Measurements from ENCODE around the gene LRRC8B.
"Not testable (repeated sequence)": the region's sequence is repeated elsewhere in the genome, so short reads cannot be mapped to it uniquely, and the experiment has no call there.

Gene LRRC8B
- total RNA-seq = 35.9 to 207 reads per million in 2 experiments

DNA sequence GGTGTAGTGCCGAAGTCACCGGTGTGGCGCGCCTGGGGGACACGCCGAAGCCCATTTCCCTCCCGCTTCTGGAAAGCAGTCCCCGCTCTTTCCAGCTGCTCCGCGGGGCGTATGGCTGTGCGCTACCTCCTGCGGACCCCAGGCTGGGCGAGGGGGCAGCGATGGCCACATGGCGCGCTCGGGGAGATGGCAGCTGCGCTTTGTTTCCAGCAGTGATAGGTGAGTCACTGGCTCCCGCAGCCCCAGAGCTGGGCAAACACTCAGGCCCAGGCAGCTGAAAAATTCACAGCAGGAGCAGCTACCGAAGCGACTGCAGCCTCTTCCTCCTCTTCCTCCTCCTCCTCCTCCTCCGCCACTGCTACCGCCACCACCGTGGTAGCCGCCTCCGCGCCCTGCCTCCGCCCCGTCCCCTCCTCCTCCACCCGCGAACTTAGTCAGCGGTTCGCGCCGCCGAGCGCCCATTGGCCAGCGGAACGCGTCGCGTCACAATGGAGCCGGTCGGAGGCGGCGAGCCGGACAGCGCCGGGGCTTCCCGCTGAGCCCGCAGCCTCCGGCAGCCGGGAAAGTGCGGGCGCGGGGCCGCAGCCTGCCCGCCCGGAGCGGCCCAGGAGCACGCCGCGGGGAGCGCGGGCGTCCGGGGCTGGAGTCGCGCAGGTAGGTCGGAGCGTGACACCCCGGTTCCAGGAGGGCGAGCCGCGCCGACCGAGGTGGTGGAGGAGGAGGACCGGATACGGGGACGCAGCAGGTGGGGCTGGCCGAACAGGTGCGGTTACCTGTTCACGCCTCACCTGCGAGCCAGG, at the start of gene LRRC8B:
LRRC8B (plus strand) TSS at position 461 of the 800 bp plus-strand sequence. CDS start 57,822 bp downstream, outside the sequence.
- peak; percentile 79 for DNase-seq (ENCODE audit: low read depth)

DNA sequence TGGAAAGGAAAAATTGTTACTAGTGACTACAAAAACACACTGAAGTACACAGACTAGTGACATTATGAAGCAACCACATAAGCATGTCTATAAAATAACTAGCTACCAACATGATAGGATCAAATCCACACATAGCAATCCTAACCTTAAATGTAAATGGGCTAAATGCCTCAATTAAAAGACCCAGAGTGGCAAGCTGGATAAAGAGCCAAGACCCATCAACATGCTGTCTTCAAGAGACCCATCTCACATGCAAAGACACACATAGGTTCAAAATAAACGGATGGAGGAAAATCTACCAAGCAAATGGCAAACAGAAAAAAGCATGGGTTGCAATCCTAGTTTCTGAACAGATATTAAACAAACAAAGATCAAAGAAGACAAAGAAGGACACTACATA, 49.4 kb upstream of the LRRC8B start:
- DNase-seq (ENCODE audit: low read depth) = no peak

DNA sequence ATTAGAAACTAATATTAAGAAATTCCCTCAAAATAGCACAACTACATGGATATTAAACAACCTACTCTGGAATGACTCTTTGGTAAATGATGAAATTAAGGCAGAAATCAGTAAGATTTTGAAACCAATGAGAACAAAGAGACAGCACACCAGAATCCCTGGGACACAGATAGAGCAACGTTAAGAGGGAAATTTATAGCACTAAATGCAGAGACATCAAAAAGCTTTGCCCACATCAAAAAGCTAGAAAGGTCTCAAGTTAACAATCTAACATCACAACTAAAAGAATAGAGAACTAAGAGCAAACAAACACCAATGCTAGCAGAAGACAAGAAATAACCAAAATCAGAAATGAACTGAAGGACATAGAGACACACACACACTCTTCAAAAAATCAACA, 48.6 kb upstream of the LRRC8B start:
- no peak for DNase-seq (ENCODE audit: low read depth)

DNA sequence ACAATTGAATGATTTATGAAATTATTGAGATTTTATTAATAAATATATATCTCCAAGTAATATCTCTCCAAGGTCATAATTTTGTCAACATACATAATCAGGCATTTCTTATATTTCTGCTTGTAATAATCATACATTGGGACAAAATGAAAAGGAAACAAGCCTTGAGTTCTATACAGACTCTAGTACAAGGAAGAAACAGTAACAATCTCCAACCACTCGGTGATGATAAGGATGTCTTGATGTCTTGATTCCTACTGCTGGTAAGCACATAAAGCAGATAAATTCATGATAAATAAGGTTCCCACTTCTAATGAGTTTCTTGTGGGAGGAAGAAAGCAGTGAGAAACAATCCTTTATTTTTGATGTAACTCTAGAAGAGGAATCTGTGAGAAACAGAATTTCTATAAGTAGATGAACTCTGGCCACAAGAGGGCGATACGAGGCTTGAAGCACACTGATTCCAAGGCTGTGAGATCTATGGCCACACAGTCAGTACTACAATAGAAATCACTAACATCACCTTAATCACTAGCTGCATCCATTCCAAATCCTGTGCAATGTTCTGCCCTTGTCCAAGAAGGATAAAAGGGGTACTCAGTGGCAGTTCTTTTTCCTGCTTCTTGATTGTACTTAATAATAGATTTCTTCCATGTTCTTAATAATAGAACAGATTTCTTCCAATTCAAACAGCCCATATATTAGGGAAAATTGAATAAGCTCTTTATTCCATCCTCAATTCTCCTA, 41.4 kb upstream of the LRRC8B start:
- DNase-seq (ENCODE audit: low read depth) = peak; percentile 65

DNA sequence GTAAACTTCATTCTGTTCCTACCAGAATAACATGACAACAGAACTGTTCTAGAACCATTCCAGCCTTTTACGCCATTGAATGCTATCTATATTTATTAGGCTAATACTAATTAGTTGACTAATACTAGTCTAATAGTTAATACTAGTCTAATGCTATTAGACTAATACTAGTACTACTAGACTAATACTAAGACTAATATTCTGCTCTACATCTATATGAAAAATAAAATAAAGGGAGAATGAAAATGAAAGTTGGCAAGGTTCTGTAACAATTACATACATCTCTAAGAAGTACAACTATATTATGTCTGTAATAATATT, 40.9 kb upstream of the LRRC8B start:
- DNase-seq (ENCODE audit: low read depth) = no peak

DNA sequence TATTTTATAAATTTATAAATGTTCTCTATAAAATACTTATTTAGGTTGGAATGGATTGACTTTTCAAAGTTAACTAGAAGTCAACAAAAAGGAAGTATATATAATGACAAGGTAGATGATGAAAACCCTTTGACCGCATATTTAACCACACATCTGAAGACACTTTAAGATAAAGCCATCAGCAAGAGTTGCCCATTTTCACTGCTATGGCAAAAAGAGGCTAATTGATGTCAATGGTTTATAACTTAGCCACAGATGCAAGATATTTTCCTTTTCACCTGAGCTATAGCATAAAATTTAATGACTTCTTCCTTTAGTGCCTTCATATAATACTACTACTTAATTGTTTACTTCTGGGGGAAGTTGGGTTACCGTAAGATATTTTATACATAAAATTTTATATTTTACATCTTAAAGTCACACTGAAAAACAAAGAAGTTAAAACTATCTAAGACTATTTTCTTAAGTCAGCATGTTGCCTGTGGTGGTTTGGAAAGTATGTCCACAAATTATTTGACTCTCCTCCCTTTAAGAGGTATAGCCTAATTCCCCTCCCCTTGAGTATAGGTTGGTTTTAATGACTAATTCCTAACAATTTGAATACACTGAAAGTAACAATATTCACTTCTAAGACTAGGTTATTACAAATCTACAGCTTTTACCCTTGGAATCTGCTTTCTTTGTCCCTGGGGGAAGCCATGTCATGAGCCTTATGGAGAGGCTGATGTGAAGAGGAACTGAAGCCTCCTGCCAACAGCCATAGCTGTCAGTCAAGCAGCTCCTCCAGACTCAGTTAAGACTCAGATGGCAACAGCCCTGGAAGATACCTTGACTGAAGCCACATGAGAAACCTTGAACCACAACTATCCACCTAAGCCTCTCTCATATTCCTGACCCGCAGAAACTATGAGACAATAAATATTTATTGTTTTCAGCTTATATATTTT, 40.3 kb upstream of the LRRC8B start:
- no peak for DNase-seq (ENCODE audit: low read depth)

DNA sequence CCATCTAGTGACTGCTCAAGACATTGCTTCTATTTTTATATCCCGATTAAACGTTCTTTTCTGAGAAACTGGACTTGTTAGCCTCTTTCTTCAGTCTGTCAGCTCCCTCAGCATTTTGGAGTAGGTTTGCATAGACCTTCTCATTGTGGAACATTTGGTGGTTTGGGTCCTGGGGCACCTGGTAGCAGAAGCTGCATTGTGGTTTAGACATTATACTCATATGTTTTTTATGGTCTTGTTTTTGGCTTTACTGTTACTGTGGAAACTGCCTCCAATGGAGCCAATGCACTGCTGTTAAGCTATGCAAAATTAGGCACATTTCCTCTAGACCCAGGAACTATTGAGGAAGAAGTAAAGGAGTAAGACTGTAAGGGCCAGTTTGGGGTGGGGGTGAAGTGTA, 36.7 kb upstream of the LRRC8B start:
- DNase-seq (ENCODE audit: low read depth) = no peak

DNA sequence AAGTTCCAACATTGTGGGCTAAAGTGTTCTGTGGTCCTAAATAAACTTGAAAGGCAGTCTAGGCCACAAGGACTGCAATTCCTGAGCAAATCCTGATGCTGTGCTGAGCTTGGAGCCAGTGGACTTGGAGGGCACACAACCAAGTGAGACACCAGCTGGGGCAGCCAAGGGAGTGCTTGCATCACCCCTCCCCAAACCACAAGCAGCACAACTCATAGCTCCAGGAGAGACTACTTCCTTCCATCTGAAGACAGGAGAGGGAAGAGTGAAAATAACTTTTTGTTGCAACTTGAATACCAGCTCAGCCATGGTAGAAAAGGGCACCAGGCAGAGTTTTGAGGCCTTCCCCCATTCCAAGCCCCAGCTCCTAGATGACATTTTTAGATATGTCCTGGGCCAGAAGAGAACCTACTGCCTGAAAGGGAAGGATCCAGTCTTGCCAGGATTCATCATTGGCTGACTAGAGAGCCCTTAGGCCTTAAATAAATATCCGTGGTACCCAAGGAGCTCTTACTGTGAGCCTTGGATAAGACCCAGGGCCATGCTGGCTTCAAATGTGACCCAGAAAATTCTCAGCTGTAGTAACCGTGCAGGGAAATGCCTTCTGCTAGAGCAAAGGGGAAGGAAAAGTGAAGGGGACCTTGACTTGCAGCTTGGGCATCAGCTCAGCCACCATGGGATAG, 35.4 kb upstream of the LRRC8B start:
- DNase-seq (ENCODE audit: low read depth) = no peak

DNA sequence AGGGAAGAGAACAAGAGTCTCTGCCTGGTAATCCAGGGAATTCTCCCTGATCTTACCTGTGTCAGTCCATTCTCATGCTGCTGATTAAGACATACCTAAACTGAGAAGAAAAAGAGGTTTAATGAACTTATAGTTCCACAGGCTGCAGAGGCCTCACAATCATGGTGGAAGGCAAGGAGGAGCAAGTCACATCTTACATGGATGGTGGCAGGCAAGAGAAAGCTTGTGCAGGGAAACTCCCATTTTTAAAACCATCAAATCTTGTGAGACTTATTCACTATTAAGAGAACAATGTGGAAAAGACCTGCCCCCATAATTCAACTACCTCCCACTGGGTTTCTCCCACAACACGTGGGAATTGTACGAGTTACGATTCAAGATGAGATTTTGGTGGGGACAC, 34.2 kb upstream of the LRRC8B start:
- no peak for DNase-seq (ENCODE audit: low read depth)

DNA sequence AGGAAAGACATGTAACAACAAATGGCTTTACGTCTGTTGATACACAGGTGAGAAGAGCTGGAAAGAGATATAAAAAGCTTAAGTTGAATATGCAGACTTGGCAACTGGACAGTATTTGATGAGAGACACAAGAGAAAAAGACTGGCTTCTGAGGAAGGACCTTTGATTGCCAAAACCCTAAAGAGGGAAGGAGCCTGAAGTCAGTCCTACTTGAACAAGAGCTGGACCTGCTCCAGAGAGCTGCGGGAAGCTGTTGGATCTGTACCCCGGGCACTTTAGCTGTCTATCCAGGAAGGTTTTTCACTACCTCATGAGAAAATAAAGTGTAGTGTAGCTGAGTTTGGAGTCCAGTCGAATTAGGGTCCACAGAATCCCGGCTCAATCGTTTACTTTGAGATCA, 25.3 kb upstream of the LRRC8B start:
- DNase-seq (ENCODE audit: low read depth) = no peak

DNA sequence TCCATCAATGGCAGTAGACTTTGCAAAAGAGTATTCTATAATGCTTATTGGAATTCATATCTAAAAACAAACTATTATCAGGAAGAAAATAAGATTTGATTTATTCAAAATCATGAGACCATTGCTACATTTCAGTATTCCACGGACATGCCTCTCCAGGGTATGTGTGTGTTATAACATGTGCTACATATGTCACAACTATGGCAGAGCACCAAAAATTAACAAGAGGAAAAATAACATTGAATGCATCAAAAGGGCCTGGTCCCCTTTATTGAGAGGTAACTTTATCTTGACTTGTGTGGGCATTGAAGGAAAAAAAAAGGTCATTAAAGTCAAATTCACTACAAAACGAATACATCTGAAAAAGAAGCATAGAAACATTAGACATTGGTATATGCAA, 22.6 kb upstream of the LRRC8B start:
- DNase-seq (ENCODE audit: low read depth) = no peak

DNA sequence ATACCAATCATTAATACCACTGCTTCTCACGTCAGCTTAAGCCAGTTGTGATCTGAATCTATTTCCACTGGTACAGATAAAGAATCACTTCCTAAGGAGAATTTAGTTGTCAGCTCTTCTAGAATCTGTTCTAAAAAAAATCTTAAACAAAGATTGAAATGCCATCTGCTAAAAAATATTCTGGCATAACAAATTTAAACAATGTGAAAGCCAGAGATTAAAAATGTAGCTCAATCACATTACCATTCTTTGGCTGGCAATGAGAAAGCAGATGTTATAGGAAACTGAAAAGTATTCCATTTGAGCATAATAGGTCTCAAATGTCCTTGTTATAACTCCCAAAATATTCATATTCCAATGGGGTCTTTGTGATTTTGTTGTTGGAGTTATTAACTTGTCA, 21.7 kb upstream of the LRRC8B start:
- DNase-seq (ENCODE audit: low read depth) = no peak

DNA sequence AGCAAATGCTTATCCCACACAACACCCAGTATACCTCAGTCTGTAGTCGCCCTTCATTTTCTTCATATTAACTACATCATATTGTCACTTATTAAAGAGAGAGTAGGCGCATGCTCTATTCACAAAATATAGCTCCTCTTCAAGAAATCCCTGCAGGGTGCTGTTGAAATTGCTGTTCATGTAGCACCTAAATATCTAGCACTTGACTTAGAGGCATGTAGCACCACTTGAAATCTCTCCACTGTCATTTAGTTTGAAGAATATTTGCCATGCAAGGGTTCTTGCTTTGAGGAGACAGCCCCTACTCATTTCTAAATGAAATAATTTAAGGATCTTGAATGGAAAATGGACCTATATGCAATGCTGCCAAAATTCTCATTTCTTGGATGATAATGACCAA, 20.9 kb upstream of the LRRC8B start:
- no peak for DNase-seq (ENCODE audit: low read depth)

DNA sequence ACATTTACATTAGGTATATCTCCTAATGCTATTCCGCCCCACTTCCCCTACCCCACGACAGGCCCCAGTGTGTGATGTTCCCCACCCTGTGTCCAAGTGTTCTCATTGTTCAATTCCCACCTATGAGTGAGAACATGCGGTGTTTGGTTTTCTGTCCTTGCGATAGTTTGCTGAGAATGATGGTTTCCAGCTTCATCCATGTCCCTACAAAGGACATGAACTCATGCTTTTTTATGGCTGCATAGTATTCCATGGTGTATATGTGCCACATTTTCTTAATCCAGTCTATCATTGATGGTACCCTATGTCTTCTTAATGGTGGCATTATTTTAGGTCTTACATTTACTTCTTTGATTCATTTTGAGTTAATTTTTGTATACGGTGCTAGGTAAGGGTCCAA, 14.6 kb upstream of the LRRC8B start:
- not testable (repeated sequence) for DNase-seq (ENCODE audit: low read depth)

DNA sequence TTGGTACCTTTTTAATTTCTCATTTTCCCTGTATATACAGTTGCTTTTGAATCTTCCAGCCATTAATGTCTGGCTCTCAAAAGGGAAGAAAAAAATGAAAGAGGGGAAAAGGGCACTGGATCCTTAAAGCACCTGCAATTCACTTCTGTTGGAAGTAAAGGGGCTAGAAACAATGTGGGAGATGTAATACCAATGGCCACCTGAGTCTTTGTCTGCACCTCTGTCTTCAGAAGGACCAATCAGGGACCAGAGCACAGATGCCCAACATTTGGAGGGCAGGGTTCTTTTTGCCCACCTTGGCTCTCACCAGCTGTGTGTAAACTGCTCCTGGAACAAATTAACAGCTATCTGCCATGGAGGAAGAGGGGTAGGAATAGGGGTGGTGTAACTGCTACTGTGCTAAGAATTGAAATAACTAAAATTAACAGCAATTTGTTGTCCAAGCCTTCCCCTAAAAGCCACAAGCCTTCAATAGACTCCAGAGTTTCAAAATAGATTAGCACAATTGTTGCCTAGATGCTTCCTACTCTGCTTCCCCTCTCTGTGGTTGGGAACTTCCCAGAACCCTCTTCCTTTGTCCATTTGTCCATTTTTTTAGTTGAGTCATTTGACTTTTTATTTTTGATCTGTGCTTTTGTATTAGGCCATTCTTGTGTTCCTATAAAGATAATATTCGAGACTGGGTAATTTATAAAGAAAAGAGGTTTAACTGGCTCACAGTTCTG, 11.5 kb upstream of the LRRC8B start:
- DNase-seq (ENCODE audit: low read depth) = no peak

DNA sequence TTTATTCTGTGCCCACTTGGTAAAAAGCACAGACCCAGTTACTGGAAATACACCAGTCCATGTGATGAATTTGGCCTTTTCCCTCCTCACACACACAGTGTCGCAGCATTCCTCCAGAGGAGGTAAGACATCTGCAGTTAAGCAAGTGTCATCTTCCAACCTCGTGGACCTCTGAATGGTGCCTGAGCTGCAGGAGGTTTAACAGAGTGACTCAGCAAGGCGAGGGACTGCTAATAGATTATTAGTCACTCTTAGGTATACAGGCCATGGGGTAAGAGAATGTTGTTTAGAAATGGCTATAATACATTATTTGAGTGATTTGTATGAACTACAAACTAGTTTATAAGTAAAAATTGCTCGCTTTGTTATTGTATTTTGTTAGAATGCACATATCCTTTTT, 8.6 kb upstream of the LRRC8B start:
- no peak for DNase-seq (ENCODE audit: low read depth)

DNA sequence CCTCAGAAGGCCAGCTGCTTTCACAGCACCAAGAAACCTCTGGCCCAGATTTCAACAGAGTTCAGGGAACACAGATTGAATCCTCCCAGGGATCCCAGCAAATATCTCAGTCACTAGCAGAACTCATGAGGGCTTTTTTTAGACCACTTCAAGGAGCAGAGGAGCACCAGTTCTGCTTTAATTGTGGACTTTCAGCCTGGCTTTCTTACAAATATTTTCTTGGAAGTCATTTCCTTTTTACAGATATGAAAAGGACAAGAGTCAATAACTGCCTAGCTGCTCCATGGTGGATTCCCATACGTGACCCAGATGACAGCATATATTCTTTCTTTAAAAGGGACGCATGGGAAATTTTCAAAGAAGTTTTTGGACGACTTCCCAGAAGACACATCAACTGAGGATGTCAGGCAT, 6.4 kb upstream of the LRRC8B start:
- DNase-seq (ENCODE audit: low read depth) = no peak

DNA sequence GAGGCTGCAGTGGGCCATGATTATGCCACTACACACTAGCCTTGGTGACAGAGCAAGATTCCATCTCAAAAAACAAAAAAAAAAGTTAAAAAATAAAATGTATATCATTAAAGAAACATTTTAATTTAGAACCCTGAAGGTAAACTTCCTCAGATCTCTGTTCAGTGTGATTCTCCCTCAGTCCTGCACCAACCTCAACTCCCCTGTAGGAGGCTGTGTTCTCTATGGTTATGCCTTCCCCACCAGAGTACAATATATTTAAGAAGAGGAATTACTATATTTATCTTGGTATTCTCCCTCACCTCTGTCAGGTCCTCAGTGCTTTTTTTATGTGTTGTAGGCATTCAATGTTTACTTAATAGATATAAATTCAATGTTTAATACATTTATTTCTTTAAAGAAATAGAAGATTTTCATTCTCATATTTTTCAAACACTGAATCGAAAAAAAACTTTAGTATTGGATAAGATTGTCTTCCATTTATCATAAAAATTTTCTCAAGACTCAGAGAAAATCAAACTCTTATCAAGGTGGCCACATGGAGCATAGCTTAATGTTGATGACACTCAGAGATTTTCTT, 4.8 kb upstream of the LRRC8B start:
- peak; percentile 35 for DNase-seq (ENCODE audit: low read depth)

DNA sequence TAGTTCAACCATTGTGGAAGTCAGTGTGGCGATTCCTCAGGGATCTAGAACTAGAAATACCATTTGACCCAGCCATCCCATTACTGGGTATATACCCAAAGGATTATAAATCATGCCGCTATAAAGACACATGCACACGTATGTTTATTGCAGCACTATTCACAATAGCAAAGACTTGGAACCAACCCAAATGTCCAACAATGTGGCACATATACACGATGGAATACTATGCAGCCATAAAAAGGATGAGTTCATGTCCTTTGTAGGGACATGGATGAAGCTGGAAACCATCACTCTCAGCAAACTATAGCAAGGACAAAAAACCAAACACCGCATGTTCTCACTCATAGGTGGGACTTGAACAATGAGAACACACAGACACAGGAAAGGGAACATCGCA, 2.7 kb upstream of the LRRC8B start:
- not testable (repeated sequence) for DNase-seq (ENCODE audit: low read depth)

DNA sequence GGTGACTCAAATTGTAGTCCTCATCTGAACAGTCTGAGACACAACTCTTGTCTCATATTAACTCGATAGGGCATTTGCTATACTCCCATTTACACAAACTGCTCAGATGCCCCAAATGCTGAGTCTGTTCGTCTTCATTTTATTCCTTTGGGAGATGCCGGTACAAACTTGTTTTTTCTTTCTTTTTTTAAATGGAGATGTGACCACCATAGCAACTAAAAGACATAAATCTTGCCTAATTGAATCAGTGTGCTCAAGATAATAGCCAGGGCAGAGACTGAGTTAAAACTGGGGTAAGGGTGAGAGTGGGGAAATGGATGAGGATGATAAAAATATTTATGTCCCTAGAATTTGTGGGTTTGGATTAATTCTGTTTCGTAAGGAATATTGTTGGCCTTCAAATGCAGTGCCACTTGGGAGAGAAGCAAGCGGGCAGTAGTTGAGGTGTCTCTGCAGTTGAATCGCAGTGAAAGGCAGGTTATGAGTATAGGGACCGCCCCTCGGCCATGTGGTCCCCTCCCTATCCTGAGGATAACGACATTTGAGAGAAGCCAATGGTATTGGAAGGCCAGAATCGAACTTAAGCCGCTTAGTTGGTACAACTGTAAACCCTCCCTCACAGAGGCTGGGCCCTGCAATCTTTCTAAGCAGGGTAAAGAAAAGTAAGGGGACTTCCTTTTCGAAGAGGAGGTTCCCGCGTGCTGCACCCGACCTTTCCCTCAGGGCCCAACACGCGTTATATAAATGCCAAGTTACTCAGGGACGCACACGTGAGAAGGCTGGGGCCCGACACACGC, 859 bp upstream of the LRRC8B start:
- DNase-seq (ENCODE audit: low read depth) = peak; percentile 34
